ENCODE results near the gene F5.

The F5 gene

DNA sequence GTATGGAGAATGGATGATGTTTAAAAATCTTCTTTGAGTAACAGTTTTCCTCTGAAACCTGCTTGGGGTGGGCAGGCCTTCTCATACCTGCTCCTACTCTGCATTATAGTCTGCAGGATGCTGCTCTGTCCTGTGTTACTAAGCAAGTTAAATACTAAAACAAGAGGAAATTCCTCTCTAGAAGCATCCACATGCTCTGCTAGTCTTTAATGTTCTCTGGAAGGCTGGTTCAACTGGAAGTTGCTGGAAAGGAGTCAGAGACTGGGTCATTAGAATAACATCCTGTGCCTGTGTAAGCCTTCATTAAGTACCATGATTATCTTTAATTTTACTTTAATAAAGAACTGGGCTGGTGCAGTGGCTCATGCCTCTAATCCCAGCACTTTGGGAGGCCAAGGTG, 37.8 kb upstream of the F5 start:
- no peaks in the 10 kb centered on the region for H3F3A ChIP-seq (ENCODE audit: insufficient read depth)
- no peak overlapping the region for H2AFZ ChIP-seq (ENCODE audit: low read depth, low read length, severe bottlenecking)
- no peak overlapping the region for H3K9ac ChIP-seq (ENCODE audit: low read length)
- H3K79me2 ChIP-seq (ENCODE audit: insufficient read depth, low read length), result no peaks in the 10 kb centered on the region
- no peaks in the 10 kb centered on the region for H3K36me3 ChIP-seq (ENCODE audit: low read length)
- no peak overlapping the region for H3K4me3 ChIP-seq (ENCODE audit: insufficient read depth, low read length, poor library complexity, severe bottlenecking)
- no peaks in the 10 kb centered on the region for H4K20me1 ChIP-seq (ENCODE audit: low read depth, low read length)
- no peaks in the 10 kb centered on the region for H3K9me2 ChIP-seq (replicated peaks; ENCODE audit: insufficient read depth, low read length)
- H3K27me3 ChIP-seq (ENCODE audit: low read length), result no peaks in the 10 kb centered on the region
- TF ChIP-seq EZH2phosphoT487 (conservative IDR thresholded peaks at IDR 0.05; ENCODE audit: low read length), result no peak
- H3K27ac ChIP-seq (ENCODE audit: low read depth, low read length), result no peak overlapping the region
- no peaks in the 10 kb centered on the region for H3K9me3 ChIP-seq (ENCODE audit: insufficient read depth, low read length)
- no peak overlapping the region for H3K4me2 ChIP-seq (ENCODE audit: low read depth, low read length, poor library complexity, severe bottlenecking)

DNA sequence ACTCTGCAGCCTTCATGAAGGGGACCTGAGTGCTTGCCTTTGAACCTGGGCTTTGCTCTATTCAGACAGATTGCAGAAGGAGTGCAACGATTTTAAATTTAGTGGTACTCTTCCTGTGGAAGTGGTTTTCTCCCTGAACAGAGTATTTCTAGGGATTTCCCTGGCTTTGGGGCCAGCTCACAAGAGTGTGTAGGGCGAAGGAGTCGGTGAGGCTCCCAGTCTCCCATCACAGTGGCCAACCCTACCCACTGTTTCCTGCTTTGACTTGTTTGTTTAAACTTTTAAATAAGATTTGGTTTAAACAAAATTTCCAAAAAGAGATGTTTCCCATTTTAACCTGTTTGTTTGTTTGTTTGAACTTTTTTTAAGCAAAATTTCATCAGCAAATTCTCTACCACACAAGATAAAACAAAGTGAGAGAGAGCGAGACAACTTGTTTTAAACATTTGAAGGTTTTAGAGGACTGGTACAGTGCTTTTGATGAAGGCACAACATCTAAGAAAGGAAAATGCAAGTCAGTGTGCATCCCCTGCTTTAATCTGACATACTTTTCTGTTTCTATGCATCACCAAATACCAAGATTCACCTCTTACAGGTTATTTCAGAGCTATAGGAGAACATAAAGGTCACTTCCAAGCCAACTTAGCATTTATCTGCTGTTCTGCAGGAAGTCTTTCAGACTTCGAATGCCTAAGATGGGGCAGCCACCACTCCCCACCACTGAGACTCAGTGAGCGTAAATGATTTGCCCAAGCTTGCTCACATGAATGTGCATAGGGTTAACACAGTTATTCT, 37.0 kb upstream of the F5 start:
- no peaks in the 10 kb centered on the region for H3K9me2 ChIP-seq (replicated peaks; ENCODE audit: insufficient read depth, low read length)
- H3K4me3 ChIP-seq (ENCODE audit: insufficient read depth, low read length, poor library complexity, severe bottlenecking), result no peak overlapping the region
- no peaks in the 10 kb centered on the region for H3K79me2 ChIP-seq (ENCODE audit: insufficient read depth, low read length)
- no peak overlapping the region for H3K27ac ChIP-seq (ENCODE audit: low read depth, low read length)
- H3K9me3 ChIP-seq (ENCODE audit: insufficient read depth, low read length), result no peaks in the 10 kb centered on the region
- no peaks in the 10 kb centered on the region for H3K36me3 ChIP-seq (ENCODE audit: low read length)
- no peaks in the 10 kb centered on the region for H3F3A ChIP-seq (ENCODE audit: insufficient read depth)
- no peak overlapping the region for H3K9ac ChIP-seq (ENCODE audit: low read length)
- TF ChIP-seq, protein P1, sequence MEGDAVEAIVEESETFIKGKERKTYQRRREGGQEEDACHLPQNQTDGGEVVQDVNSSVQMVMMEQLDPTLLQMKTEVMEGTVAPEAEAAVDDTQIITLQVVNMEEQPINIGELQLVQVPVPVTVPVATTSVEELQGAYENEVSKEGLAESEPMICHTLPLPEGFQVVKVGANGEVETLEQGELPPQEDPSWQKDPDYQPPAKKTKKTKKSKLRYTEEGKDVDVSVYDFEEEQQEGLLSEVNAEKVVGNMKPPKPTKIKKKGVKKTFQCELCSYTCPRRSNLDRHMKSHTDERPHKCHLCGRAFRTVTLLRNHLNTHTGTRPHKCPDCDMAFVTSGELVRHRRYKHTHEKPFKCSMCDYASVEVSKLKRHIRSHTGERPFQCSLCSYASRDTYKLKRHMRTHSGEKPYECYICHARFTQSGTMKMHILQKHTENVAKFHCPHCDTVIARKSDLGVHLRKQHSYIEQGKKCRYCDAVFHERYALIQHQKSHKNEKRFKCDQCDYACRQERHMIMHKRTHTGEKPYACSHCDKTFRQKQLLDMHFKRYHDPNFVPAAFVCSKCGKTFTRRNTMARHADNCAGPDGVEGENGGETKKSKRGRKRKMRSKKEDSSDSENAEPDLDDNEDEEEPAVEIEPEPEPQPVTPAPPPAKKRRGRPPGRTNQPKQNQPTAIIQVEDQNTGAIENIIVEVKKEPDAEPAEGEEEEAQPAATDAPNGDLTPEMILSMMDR (IDR thresholded peaks at IDR 0.05; ENCODE audit: insufficient read depth, low read length, poor library complexity, severe bottlenecking), result no peak
- TF ChIP-seq EZH2phosphoT487 (conservative IDR thresholded peaks at IDR 0.05; ENCODE audit: low read length), result no peak
- H3K27me3 ChIP-seq (ENCODE audit: low read length), result no peaks in the 10 kb centered on the region
- H2AFZ ChIP-seq (ENCODE audit: low read depth, low read length, severe bottlenecking), result no peak overlapping the region
- no peaks in the 10 kb centered on the region for H4K20me1 ChIP-seq (ENCODE audit: low read depth, low read length)
- H3K4me2 ChIP-seq (ENCODE audit: low read depth, low read length, poor library complexity, severe bottlenecking), result no peak overlapping the region

DNA sequence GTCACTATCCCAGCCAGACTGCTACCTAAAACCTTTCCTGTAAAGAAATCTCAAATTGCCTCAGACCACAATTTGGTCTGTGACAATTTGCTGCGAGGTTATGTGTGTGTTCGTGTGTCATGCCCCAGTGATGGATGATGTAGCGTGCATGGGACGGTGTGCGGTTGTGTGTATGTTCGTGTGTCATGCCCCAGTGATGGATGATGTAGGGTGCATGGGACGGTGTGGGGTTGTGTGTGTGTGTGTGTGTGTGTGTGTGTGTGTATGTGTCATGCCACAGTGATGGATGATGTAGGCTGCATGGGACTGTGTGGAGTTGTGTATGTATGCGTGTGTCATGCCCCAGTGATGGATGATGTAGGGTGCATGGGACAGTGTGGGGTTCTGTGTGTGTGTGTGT, 34.3 kb upstream of the F5 start:
- H3K27ac ChIP-seq (ENCODE audit: low read depth, low read length), result no peak overlapping the region
- no peaks in the 10 kb centered on the region for H3K36me3 ChIP-seq (ENCODE audit: low read length)
- no peak for TF ChIP-seq EZH2phosphoT487 (conservative IDR thresholded peaks at IDR 0.05; ENCODE audit: low read length)
- TF ChIP-seq, protein P1 (IDR thresholded peaks at IDR 0.05; ENCODE audit: insufficient read depth, low read length, poor library complexity, severe bottlenecking), result no peak
- no peaks in the 10 kb centered on the region for H3F3A ChIP-seq (ENCODE audit: insufficient read depth)
- no peaks in the 10 kb centered on the region for H3K9me2 ChIP-seq (replicated peaks; ENCODE audit: insufficient read depth, low read length)
- H3K79me2 ChIP-seq (ENCODE audit: insufficient read depth, low read length), result no peaks in the 10 kb centered on the region
- H3K9me3 ChIP-seq (ENCODE audit: insufficient read depth, low read length), result no peaks in the 10 kb centered on the region
- H4K20me1 ChIP-seq (ENCODE audit: low read depth, low read length), result no peaks in the 10 kb centered on the region
- H3K27me3 ChIP-seq (ENCODE audit: low read length), result no peaks in the 10 kb centered on the region
- H2AFZ ChIP-seq (ENCODE audit: low read depth, low read length, severe bottlenecking), result no peak overlapping the region
- H3K9ac ChIP-seq (ENCODE audit: low read length), result no peak overlapping the region
- H3K4me2 ChIP-seq (ENCODE audit: low read depth, low read length, poor library complexity, severe bottlenecking), result no peak overlapping the region
- H3K4me3 ChIP-seq (ENCODE audit: insufficient read depth, low read length, poor library complexity, severe bottlenecking), result no peak overlapping the region

DNA sequence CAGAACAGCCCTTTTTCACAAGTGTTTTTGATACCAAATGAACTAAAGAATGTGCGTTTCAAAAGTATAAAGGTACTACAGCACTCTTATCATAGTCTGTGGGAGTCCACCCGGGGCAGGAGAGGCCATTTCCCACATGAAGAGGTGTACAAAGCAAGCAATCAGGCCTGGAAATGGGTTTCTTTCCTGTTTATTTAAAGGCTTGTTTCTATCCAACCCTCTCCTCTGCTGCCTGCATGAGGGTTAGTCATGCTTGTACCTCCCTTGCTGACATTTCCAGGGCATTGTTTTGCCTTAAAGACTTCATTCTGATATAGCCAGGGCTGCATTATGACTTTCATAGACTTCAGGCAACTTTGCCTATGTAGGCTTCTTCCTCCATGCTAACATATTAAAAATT, 32.1 kb upstream of the F5 start:
- Histone ChIP-seq H3K27ac (ENCODE audit: low read depth, low read length) (no peak overlapping the region), H3K9me2 (replicated peaks; ENCODE audit: insufficient read depth, low read length) (no peaks in the 10 kb centered on the region), H3F3A (ENCODE audit: insufficient read depth) (no peaks in the 10 kb centered on the region), H3K79me2 (ENCODE audit: insufficient read depth, low read length) (no peaks in the 10 kb centered on the region), H3K36me3 (ENCODE audit: low read length) (no peaks in the 10 kb centered on the region), H3K9me3 (ENCODE audit: insufficient read depth, low read length) (no peaks in the 10 kb centered on the region), H2AFZ (ENCODE audit: low read depth, low read length, severe bottlenecking) (no peak overlapping the region), H3K4me2 (ENCODE audit: low read depth, low read length, poor library complexity, severe bottlenecking) (no peak overlapping the region), H3K4me3 (ENCODE audit: insufficient read depth, low read length, poor library complexity, severe bottlenecking) (no peak overlapping the region), H3K27me3 (ENCODE audit: low read length) (no peaks in the 10 kb centered on the region), H3K9ac (ENCODE audit: low read length) (no peak overlapping the region), H4K20me1 (ENCODE audit: low read depth, low read length) (no peaks in the 10 kb centered on the region)
- TF ChIP-seq, protein P1 (IDR thresholded peaks at IDR 0.05; ENCODE audit: insufficient read depth, low read length, poor library complexity, severe bottlenecking), result no peak
- TF ChIP-seq EZH2phosphoT487 (conservative IDR thresholded peaks at IDR 0.05; ENCODE audit: low read length), result no peak
